ENCODE measurements around the gene UTP14C. TPM values are rescaled to one million over a fixed set of nuclear protein-coding genes. Genes with fewer than 3 reads are reported as not detected.
"Not testable (repeated sequence)": the region's sequence is repeated elsewhere in the genome, so short reads cannot be mapped to it uniquely, and the experiment has no call there.

The UTP14C gene
- total RNA-seq (2014; rRNA removed; shearing (Covaris generic)), result 12.1 and 16.7 TPM in 2 replicates

- no peak within 1 kb of the TSS for H3K27ac ChIP-seq
- H3K4me1 ChIP-seq (replicated peaks), result no peaks in the 10 kb centered on the region
- no peaks in the 10 kb centered on the region for H3K9me3 ChIP-seq (replicated peaks)
- H3K27me3 ChIP-seq (replicated peaks), result no peaks in the 10 kb centered on the region
- no peak within 1 kb of the TSS for H3K4me3 ChIP-seq
- H3K36me3 ChIP-seq, result peaks cover 53% of the 10 kb centered on the region
- no peak for DNase-seq (ENCODE audit: low read depth in 1 of 2, low spot score in 2 of 2)
Observed at GRCh38 chr13:52024481-52024880, at the start of gene UTP14C. UTP14C (plus strand) TSS chr13:52024691; CDS start chr13:52028805, 4,114 bp downstream.

- no peak for DNase-seq (ENCODE audit: low read depth in 1 of 2, low spot score in 2 of 2)
- Histone ChIP-seq H3K4me3 (no peak overlapping the region), H3K9me3 (replicated peaks) (no peaks in the 10 kb centered on the region), H3K4me1 (replicated peaks) (no peaks in the 10 kb centered on the region), H3K27ac (no peak overlapping the region), H3K27me3 (replicated peaks) (peaks cover 5% of the 10 kb centered on the region), H3K36me3 (no peaks in the 10 kb centered on the region)
Observed at GRCh38 chr13:51976423-51976822, 48.1 kb upstream of the UTP14C start.

GRCh38 chr13:51976890-51977289 lies 47.6 kb upstream of the UTP14C start:
- no peaks in the 10 kb centered on the region for H3K4me1 ChIP-seq (replicated peaks)
- peaks cover 5% of the 10 kb centered on the region for H3K27me3 ChIP-seq (replicated peaks)
- no peak overlapping the region for H3K27ac ChIP-seq
- no peaks in the 10 kb centered on the region for H3K36me3 ChIP-seq
- DNase-seq (ENCODE audit: low read depth in 1 of 2, low spot score in 2 of 2), result no peak
- H3K9me3 ChIP-seq (replicated peaks), result no peaks in the 10 kb centered on the region
- no peak overlapping the region for H3K4me3 ChIP-seq

GRCh38 chr13:51977625-51978024 lies 46.9 kb upstream of the UTP14C start:
- no peaks in the 10 kb centered on the region for H3K36me3 ChIP-seq
- H3K27me3 ChIP-seq (replicated peaks), result peaks cover 5% of the 10 kb centered on the region
- H3K27ac ChIP-seq, result no peak overlapping the region
- H3K4me3 ChIP-seq, result no peak overlapping the region
- no peaks in the 10 kb centered on the region for H3K9me3 ChIP-seq (replicated peaks)
- no peak for DNase-seq (ENCODE audit: low read depth in 1 of 2, low spot score in 2 of 2)
- no peaks in the 10 kb centered on the region for H3K4me1 ChIP-seq (replicated peaks)

- no peak for DNase-seq (ENCODE audit: low read depth in 1 of 2, low spot score in 2 of 2)
Observed at GRCh38 chr13:51978796-51979556, 45.5 kb upstream of the UTP14C start.

GRCh38 chr13:51980908-51981307 lies 43.6 kb upstream of the UTP14C start:
- no peaks in the 10 kb centered on the region for H3K9me3 ChIP-seq (replicated peaks)
- H3K27ac ChIP-seq, result no peak overlapping the region
- no peak for DNase-seq (ENCODE audit: low read depth in 1 of 2, low spot score in 2 of 2)
- no peaks in the 10 kb centered on the region for H3K4me1 ChIP-seq (replicated peaks)
- H3K36me3 ChIP-seq, result no peaks in the 10 kb centered on the region
- H3K27me3 ChIP-seq (replicated peaks), result peaks cover 5% of the 10 kb centered on the region
- H3K4me3 ChIP-seq, result no peak overlapping the region

More at GRCh38 chr13:51978796-51979556, 45.5 kb upstream of the UTP14C start:
- Histone ChIP-seq H3K4me3 (no peak overlapping the region), H3K4me1 (replicated peaks) (no peaks in the 10 kb centered on the region), H3K27ac (no peak overlapping the region), H3K9me3 (replicated peaks) (no peaks in the 10 kb centered on the region), H3K36me3 (no peaks in the 10 kb centered on the region), H3K27me3 (replicated peaks) (peaks cover 5% of the 10 kb centered on the region)

GRCh38 chr13:51981355-51981754 lies 43.1 kb upstream of the UTP14C start:
- H3K36me3 ChIP-seq, result no peaks in the 10 kb centered on the region
- no peaks in the 10 kb centered on the region for H3K9me3 ChIP-seq (replicated peaks)
- no peak overlapping the region for H3K27ac ChIP-seq
- H3K27me3 ChIP-seq (replicated peaks), result peaks cover 5% of the 10 kb centered on the region
- no peaks in the 10 kb centered on the region for H3K4me1 ChIP-seq (replicated peaks)
- H3K4me3 ChIP-seq, result no peak overlapping the region
- DNase-seq (ENCODE audit: low read depth in 1 of 2, low spot score in 2 of 2), result no peak

GRCh38 chr13:51983292-51983691 lies 41.2 kb upstream of the UTP14C start:
- H3K27me3 ChIP-seq (replicated peaks); H3K27ac ChIP-seq; H3K9me3 ChIP-seq (replicated peaks); DNase-seq (ENCODE audit: low read depth in 1 of 2, low spot score in 2 of 2); H3K4me1 ChIP-seq (replicated peaks); H3K4me3 ChIP-seq; H3K36me3 ChIP-seq: not testable (repeated sequence)

- not testable (repeated sequence) for H3K27me3 ChIP-seq (replicated peaks)
Observed at GRCh38 chr13:51984904-51985303, 39.6 kb upstream of the UTP14C start.

GRCh38 chr13:51988988-51989618 lies 35.4 kb upstream of the UTP14C start:
- no peaks in the 10 kb centered on the region for H3K9me3 ChIP-seq (replicated peaks)
- H3K27ac ChIP-seq, result no peak overlapping the region
- no peak overlapping the region for H3K4me3 ChIP-seq
- DNase-seq (ENCODE audit: low read depth in 1 of 2, low spot score in 2 of 2), result no peak
- H3K4me1 ChIP-seq (replicated peaks), result no peaks in the 10 kb centered on the region
- H3K36me3 ChIP-seq, result no peaks in the 10 kb centered on the region
- H3K27me3 ChIP-seq (replicated peaks), result no peaks in the 10 kb centered on the region; the same call in 1 of the 2 replicates

More at GRCh38 chr13:51984904-51985303, 39.6 kb upstream of the UTP14C start:
- not testable (repeated sequence) for H3K27ac ChIP-seq; H3K4me3 ChIP-seq; H3K4me1 ChIP-seq (replicated peaks); DNase-seq (ENCODE audit: low read depth in 1 of 2, low spot score in 2 of 2); H3K36me3 ChIP-seq; H3K9me3 ChIP-seq (replicated peaks)

- no peak overlapping the region for H3K4me3 ChIP-seq
- H3K9me3 ChIP-seq (replicated peaks), result no peaks in the 10 kb centered on the region
- H3K27me3 ChIP-seq (replicated peaks), result no peaks in the 10 kb centered on the region; the same call in 1 of the 2 replicates
- H3K4me1 ChIP-seq (replicated peaks), result no peaks in the 10 kb centered on the region
- H3K27ac ChIP-seq, result no peak overlapping the region
- no peak for DNase-seq (ENCODE audit: low read depth in 1 of 2, low spot score in 2 of 2)
- H3K36me3 ChIP-seq, result no peaks in the 10 kb centered on the region
Observed at GRCh38 chr13:51993713-51994112, 30.8 kb upstream of the UTP14C start.

- Histone ChIP-seq H3K27ac (no peak overlapping the region), H3K4me3 (no peak overlapping the region), H3K27me3 (replicated peaks) (peaks cover under 1% of the 10 kb centered on the region; the same call in 1 of the 2 replicates), H3K4me1 (replicated peaks) (no peaks in the 10 kb centered on the region), H3K9me3 (replicated peaks) (no peaks in the 10 kb centered on the region), H3K36me3 (no peaks in the 10 kb centered on the region)
- DNase-seq (ENCODE audit: low read depth in 1 of 2, low spot score in 2 of 2), result no peak
Observed at GRCh38 chr13:51995677-51996551, 28.6 kb upstream of the UTP14C start.

GRCh38 chr13:51996641-51997040 lies 27.9 kb upstream of the UTP14C start:
- H3K27ac ChIP-seq, result no peak overlapping the region
- no peak for DNase-seq (ENCODE audit: low read depth in 1 of 2, low spot score in 2 of 2)
- H3K36me3 ChIP-seq, result no peaks in the 10 kb centered on the region
- H3K9me3 ChIP-seq (replicated peaks), result no peaks in the 10 kb centered on the region
- H3K27me3 ChIP-seq (replicated peaks), result peaks cover 5% of the 10 kb centered on the region; the same call in 1 of the 2 replicates
- H3K4me1 ChIP-seq (replicated peaks), result no peaks in the 10 kb centered on the region
- no peak overlapping the region for H3K4me3 ChIP-seq
